Activated CD4-positive, CD25-positive, alpha-beta regulatory T cell treated with anti-CD3 and anti-CD28 coated beads, Interleukin-2, amount 50 U/mL, for 16 hours (primary cell): Measurements from ENCODE around the gene ZNF236.
"Not testable (repeated sequence)": the region's sequence is repeated elsewhere in the genome, so short reads cannot be mapped to it uniquely, and the experiment has no call there.

Source experiments
- DNase-seq: peaks from one replicate; pipeline ENCODE4 v3.0.0-alpha.2; 2020; ENCODE audit warnings: low read depth, low spot score

Gene ZNF236

GRCh38 chr18:77004555-77005380, 182.4 kb downstream of the ZNF236 start:
- no peak for DNase-seq

- no peak for DNase-seq
Observed at GRCh38 chr18:77005651-77006195, 183.4 kb downstream of the ZNF236 start.

- no peak for DNase-seq
Observed at GRCh38 chr18:77006305-77007175, 184.2 kb downstream of the ZNF236 start.

GRCh38 chr18:77007251-77007650, 184.9 kb downstream of the ZNF236 start:
- DNase-seq, result no peak

GRCh38 chr18:77008006-77008405, 185.6 kb downstream of the ZNF236 start:
- DNase-seq, result no peak

GRCh38 chr18:77008576-77009315, 186.4 kb downstream of the ZNF236 start:
- no peak for DNase-seq

- no peak for DNase-seq
Observed at GRCh38 chr18:77009675-77010074, 187.3 kb downstream of the ZNF236 start.

GRCh38 chr18:77012120-77012519, 189.8 kb downstream of the ZNF236 start:
- DNase-seq, result no peak

GRCh38 chr18:77012806-77013541, 190.6 kb downstream of the ZNF236 start:
- no peak for DNase-seq

GRCh38 chr18:77013811-77014521, 191.6 kb downstream of the ZNF236 start:
- no peak for DNase-seq

- no peak for DNase-seq
Observed at GRCh38 chr18:77014538-77014937, 192.2 kb downstream of the ZNF236 start.

GRCh38 chr18:77015169-77015568, 192.8 kb downstream of the ZNF236 start:
- no peak for DNase-seq

- no peak for DNase-seq
Observed at GRCh38 chr18:77015771-77016710, 193.7 kb downstream of the ZNF236 start.

GRCh38 chr18:77016936-77017335, 194.6 kb downstream of the ZNF236 start:
- no peak for DNase-seq

GRCh38 chr18:77017355-77017754, 195.0 kb downstream of the ZNF236 start:
- DNase-seq, result no peak

GRCh38 chr18:77018650-77019049, 196.3 kb downstream of the ZNF236 start:
- not testable (repeated sequence) for DNase-seq

- DNase-seq, result no peak
Observed at GRCh38 chr18:77019641-77020040, 197.3 kb downstream of the ZNF236 start.
